Adrenal gland (tissue), 5 donors: ENCODE measurements around the gene PPP2R5C.
"Not testable (repeated sequence)": the region's sequence is repeated elsewhere in the genome, so short reads cannot be mapped to it uniquely, and the experiment has no call there.

Experiments used
- POLR2A ChIP-seq, 2 donors: fragments of 450-650 bp; IDR thresholded peaks; one replicate each; pipeline ENCODE4 v1.6.1; 2017; ENCODE audit warnings: antibody characterized with exemption in 2 of 2, mild to moderate bottlenecking in 2 of 2, moderate library complexity in 1 of 2
- TF ChIP-seq, protein P1 (sequence below), 6 experiments: fragments of 450-650 bp in 4 of 6; fragments of 200-600 bp in 2 of 6; sonication (generic) in 1 of 6; IDR thresholded peaks; 1 replicate in 5 of 6; 2 replicates in 1 of 6; pipeline versions ENCODE4 v1.5.1 to v1.8.0; 2016 to 2021; ENCODE audit warnings: antibody characterized with exemption in 6 of 6, mild to moderate bottlenecking in 2 of 6, moderate library complexity in 1 of 6
- donor health status: DM: no; HTN: no; CAD: no.

DNA sequence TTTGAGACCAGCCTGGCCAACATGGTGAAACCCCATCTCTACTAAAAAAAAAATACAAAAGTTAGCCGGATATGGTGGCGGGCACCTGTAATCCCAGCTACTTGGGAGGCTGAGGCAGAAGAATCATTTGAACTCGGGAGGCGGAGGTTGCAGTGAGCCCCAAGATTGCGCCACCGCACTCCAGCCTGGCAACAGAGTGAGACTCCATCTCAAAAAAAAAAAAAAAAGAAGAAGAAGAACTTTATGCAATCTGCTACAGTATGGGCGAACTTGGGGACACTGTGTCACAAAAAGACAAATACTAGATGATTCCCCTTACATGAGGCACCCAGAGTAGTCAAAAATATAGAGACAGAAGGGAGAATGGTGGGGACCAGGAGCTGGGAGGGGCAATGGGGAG is 35.9 kb upstream of the PPP2R5C start:
- TF ChIP-seq, protein P1, sequence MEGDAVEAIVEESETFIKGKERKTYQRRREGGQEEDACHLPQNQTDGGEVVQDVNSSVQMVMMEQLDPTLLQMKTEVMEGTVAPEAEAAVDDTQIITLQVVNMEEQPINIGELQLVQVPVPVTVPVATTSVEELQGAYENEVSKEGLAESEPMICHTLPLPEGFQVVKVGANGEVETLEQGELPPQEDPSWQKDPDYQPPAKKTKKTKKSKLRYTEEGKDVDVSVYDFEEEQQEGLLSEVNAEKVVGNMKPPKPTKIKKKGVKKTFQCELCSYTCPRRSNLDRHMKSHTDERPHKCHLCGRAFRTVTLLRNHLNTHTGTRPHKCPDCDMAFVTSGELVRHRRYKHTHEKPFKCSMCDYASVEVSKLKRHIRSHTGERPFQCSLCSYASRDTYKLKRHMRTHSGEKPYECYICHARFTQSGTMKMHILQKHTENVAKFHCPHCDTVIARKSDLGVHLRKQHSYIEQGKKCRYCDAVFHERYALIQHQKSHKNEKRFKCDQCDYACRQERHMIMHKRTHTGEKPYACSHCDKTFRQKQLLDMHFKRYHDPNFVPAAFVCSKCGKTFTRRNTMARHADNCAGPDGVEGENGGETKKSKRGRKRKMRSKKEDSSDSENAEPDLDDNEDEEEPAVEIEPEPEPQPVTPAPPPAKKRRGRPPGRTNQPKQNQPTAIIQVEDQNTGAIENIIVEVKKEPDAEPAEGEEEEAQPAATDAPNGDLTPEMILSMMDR (IDR thresholded peaks at IDR 0.05): not testable (repeated sequence)
- TF ChIP-seq POLR2A (IDR thresholded peaks at IDR 0.05): not testable (repeated sequence)
